Activated CD4-positive, alpha-beta T cell treated with anti-CD3 and anti-CD28 coated beads, Interleukin-2, amount 50 U/mL, for 48 hours (primary cell): Measurements from ENCODE around the gene PRRT1.

Experiments
- DNase-seq, 2 experiments: peaks; one replicate each; pipeline ENCODE4 v3.0.0-alpha.2; 2020

The PRRT1 gene

GRCh38 chr6:32173051-32173727, 21.4 kb upstream of the PRRT1 start:
- DNase-seq: no peak

GRCh38 chr6:32171234-32171633, 19.5 kb upstream of the PRRT1 start:
- DNase-seq: no peak

- no peak for DNase-seq
These were observed 18.6 kb upstream of the PRRT1 start for GRCh38 chr6:32170294-32170693.

DNA sequence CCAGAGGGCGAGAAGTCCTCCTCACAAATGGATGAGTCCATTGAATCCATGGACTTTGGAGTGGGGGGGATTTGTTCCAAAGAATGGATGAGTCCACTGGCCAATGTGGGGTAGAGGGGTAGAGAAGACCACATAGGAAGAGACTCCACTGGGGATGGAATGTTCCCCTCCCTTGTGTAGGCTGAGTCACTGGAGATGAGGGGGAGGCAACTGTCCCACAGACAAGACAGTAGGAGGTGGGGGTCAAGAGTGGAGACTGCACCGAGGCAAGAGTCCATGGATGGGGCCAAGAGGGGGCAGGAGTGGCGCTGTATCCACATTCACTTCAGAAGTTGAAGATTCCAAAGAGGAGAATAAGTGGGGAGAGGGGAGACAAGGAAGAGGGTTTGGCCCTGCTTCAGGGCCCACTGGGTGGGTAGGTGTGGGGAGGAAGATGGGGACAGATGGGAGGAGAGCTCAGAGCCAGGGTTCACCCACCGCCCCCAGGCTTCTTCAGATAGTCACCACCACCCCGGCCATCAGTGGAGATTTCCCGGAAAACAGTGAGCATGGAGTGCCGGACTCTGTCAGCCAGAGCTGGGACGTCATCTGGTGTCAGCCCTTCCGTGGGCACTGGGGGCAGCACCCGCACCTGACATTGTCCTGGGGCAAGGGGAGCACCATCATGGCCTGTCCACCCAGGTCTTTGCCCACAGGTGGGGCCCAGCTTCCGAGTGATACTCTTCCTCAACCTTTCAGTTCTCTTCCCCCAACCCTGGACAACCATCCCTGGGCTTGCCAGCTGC, 17.3 kb upstream of the PRRT1 start:
- no peak for DNase-seq

- no peak for DNase-seq
These were observed 16.6 kb upstream of the PRRT1 start for GRCh38 chr6:32168350-32168749.

GRCh38 chr6:32167761-32168262, 16.1 kb upstream of the PRRT1 start:
- DNase-seq: no peak

GRCh38 chr6:32167154-32167760, 15.5 kb upstream of the PRRT1 start:
- no peak for DNase-seq

- DNase-seq: no peak
These were observed 14.8 kb upstream of the PRRT1 start for GRCh38 chr6:32166411-32167061.

- DNase-seq: no peak
These were observed 12.6 kb upstream of the PRRT1 start, which contains the start of gene EGFL8 for GRCh38 chr6:32164295-32164694. Gene EGFL8, plus strand, starts transcription at chr6:32164595. Its CDS starts 1,571 bp downstream, at chr6:32166166.

GRCh38 chr6:32163559-32164258, 12.0 kb upstream of the PRRT1 start:
- no peak for DNase-seq

DNA sequence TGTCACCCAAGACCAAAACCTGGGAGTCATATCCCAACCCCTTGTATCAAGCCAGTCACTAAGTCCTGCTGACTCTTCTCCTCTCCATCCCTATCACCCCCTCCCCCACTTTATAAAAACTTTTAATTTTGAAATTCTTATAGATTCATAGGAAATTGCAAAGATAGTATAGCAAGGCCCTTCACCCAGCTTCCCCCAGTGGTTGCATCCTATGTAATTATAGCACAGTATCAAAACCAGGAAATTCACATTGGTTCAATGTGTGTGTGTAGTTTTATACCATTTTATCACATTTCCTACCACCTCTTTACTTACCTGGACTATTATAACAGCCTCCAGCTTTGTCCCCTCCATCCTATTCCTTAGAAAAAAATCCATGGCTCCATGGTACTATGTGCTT, 6.3 kb upstream of the PRRT1 start:
- no peak for DNase-seq

DNA sequence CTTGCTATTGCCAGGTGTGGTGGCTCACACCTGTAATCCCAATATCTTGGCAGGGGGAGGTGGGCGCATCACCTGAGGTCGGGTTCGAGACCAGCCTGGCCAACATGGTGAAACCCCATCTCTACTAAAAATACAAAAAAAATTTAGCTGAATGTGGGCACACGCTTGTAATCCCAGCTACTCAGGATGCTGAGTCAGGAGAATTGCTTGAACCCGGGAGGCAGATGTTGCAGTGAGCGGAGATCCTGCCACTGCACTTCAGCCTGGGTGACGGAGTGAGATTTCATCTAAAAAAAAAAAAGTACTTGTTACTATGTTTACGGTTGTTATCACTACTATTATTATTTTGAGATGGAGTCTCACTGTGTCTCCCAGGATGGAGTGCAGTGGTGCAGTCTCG, 5.2 kb upstream of the PRRT1 start:
- DNase-seq: no peak

DNA sequence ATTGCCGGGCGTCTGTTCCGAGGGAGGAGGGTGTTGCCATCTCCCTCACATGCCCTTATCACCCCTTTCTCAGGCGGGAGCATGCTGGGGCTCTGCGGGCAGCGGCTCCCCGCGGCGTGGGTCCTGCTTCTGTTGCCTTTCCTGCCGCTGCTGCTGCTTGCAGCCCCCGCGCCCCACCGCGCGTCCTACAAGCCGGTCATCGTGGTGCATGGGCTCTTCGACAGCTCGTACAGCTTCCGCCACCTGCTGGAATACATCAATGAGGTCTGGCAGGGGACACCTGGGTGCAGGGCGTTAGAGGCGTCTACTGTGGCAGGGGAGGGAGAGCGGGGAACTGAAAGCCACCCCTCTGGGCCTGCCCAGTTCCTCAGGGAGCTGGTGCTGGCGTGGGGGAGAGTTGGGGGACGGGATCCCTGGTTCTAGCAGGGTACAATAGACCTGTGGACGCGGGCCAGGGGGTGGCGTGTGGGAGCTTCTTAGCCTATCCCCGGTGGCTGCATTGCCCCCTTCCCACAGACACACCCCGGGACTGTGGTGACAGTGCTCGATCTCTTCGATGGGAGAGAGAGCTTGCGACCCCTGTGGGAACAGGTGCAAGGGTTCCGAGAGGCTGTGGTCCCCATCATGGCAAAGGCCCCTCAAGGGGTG, 2.9 kb upstream of the PRRT1 start:
- peak; percentile 62 to 71 for DNase-seq

DNA sequence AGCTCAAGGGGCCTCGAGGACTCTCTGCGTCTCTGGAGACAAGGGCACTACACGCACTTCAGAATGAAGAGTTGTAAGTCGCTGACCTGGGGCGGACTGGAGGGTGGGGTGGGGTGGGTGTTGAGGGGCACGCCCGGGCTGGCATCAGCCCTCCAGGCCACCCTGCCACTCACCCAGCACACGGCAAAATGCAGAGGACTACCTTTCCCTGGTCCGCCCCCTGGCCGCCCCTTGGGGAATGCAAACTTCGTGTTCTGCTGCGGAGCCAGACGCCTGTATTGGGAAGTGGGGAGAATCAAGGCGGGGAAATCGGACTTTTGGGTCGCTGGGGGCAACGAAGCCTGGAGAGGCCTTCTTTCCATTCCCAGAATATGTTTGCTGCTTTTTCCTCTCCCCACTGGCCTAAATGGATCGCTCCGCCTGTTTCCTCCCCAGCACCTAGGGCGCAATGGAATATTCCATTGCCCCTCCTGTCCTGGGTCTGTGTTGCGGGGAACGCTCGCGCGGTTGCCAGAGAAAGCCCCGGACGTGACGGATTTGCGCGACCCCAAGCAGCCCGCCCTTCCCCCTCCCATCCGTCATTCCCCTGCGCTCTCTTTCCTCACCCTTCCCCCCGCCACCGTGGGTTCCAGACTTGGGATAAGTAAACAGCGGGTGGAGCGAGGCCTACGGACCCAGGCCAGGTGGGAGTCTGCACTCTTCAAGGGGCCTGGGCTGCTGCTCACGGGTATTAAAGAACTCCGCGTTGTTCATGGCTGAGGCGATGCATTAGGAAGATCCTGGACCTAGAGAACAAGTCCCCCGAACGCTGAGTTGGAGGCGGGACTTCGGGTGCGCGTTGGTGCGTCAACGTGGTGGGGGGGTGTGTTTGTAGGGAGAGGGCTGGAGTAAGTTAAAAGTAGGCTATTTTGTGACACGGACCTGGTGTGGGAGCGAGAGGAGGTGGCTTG, 2.1 kb upstream of the PRRT1 start, which contains the start of gene PPT2:
TSS of gene PPT2 (plus strand) at position 578 of the 950 bp plus-strand sequence. CDS start 454 bp downstream, outside the sequence.
- peak; percentile 78 to 83 for DNase-seq

DNA sequence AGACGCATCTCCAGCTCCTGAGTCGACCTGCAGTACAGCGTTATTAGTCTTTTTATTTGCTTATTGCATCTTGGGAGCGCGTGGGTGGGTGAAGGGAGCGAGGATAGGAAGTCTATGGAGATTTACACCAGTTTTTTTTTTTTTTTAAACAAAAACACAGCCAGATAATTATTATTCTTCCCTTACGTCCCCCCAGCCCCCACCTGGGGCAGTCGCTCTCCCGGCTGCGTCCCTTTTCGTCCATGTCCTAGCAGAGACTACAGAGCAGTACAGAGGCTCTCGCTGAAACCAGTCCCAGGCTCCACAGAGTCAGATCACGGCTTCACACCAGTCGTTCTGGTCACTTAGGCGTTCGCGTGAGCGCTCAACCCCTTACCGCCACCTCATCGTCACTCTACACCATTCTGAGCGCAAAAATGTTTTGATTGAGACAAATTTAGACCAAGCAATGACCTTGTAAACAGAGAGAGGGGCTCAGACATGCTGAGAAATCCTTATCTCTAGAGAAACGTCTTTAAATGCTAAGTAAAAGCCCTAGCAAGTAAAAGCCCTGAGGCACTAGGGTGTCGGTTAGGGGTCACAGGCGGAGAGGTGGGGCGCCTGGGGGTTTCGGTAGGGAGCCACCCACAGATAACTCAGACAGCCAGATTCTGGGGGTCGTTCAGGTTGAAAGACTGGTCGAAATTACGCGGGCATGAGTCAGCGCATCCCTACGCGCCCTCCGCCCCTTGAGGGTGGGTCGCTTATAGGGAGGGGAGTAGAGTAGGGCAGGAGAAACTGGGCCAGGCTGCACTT, 1.2 kb upstream of the PRRT1 start:
- no peak for DNase-seq

DNA sequence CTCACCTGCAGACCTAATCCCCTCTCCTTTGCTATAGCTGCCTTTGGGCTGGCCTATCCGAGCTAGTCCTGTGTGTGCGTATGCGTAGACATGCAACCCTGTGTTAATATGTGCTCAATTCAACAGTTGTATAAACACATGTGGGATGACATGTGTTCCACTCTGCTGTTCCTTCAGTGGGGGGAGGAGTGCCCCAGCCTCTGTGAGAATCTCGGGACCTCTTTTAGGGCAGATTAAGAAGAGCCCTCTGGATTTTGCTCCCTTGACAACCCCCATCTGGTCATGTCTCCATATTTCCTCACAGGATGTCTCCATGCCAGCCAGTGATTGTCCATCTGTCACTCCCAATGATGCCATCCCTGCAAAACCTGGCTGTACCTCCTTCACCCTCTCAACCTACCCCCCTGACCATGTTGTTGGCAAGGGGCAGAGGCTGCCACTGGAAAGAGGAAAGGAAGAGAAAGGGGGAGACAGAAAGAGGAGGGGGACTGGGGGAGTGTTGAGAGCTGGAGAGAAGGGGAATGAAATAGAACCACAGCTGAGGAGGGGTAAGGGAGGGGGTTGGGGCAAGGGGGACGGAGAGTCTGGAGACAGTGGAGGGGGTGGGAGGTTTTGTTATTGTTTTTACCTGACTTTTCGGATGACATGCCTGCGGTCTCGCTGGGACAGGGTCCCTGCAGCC, 417 bp downstream of the PRRT1 start:
- no peak for DNase-seq

DNA sequence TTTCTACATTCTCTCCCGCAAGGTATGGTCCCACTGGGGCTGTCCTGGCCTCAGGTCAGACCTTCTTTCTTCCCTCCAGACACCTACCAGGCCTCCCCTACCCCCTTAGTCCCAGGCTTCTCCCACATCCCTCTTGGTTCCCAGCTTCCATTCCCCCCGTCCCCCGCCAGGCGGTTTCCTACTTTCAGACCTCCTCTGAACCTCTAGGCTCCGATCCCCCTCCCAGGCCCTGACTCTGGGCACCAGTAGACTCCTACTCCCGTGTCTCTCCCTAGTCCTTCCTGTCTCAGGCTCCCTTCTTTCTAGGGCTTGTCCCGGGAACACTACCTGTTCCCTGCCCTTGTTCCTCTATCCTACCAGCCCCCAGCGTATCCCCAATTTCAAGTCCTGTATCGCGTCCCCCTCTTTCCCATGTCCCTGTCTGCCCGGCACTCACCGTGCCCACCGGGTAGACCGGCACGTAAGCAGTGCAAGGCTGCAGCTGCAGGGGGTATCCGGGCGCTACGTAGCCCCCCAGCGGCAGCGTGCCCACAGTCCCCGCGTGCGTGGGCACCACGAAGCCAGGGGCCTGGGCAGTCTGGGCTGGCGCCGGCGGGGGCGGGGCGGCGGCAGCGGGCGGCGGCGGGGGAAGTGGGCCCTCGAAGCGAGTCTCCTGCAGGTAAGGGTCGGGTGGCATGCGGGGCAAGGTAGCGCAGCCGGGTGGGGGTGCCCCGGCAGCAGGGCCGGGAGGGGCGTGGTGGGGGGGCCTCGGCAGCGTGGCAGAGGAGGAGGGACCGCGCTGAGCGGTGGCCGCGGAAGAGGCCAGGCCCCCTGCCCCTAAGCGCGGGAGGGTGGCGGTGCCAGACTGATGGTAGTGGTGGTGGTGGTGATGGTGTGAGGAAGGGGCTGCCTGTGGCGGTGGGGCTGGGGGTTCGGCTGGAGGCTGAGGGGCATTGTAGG, 1.5 kb downstream of the PRRT1 start:
- no peak for DNase-seq
